ENCODE results near the gene RNASE13. TPM values are rescaled to one million over a fixed set of nuclear protein-coding genes. Genes with fewer than 3 reads are reported as not detected.

Gene RNASE13
- total RNA-seq, 1 experiment from 2014 or later, result not detected

- DNase-seq, result no peak
- no TSS peak for BruUV-seq (replicated peaks)
- Histone ChIP-seq H3K36me3 (ENCODE audit: control insufficient read depth, insufficient read depth, low read length) (peaks cover 3% of the 10 kb centered on the region), H3K4me3 (ENCODE audit: low read depth, low read length) (no peak overlapping the region), H3K27me3 (replicated peaks; ENCODE audit: control insufficient read depth, insufficient read depth, low read length) (no peaks in the 10 kb centered on the region), H3K4me1 (peaks cover 17% of the 10 kb centered on the region; the same call in 1 of the 2 replicates), H3K9me3 (no peaks in the 10 kb centered on the region)
- TF ChIP-seq, protein P1, sequence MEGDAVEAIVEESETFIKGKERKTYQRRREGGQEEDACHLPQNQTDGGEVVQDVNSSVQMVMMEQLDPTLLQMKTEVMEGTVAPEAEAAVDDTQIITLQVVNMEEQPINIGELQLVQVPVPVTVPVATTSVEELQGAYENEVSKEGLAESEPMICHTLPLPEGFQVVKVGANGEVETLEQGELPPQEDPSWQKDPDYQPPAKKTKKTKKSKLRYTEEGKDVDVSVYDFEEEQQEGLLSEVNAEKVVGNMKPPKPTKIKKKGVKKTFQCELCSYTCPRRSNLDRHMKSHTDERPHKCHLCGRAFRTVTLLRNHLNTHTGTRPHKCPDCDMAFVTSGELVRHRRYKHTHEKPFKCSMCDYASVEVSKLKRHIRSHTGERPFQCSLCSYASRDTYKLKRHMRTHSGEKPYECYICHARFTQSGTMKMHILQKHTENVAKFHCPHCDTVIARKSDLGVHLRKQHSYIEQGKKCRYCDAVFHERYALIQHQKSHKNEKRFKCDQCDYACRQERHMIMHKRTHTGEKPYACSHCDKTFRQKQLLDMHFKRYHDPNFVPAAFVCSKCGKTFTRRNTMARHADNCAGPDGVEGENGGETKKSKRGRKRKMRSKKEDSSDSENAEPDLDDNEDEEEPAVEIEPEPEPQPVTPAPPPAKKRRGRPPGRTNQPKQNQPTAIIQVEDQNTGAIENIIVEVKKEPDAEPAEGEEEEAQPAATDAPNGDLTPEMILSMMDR (IDR thresholded peaks at IDR 0.05; ENCODE audit: insufficient read depth in 1 of 2, low read depth in 1 of 2, low read length in 1 of 2, severe bottlenecking in 1 of 2, unreplicated experiment in 1 of 2), result no peak
- intact Hi-C loops (cut with micrococcal nuclease; ENCODE audit: unreplicated experiment), result no loop called here
- H3K27ac Mint-ChIP-seq (ENCODE audit: unreplicated experiment), result no peak overlapping the region
- H3K4me3 Mint-ChIP-seq (ENCODE audit: unreplicated experiment), result no peak overlapping the region
- H3K9me3 Mint-ChIP-seq (ENCODE audit: unreplicated experiment), result no peaks in the 10 kb centered on the region
- H3K4me1 Mint-ChIP-seq (ENCODE audit: low read depth, unreplicated experiment), result peaks cover 9% of the 10 kb centered on the region
- H3K36me3 Mint-ChIP-seq (ENCODE audit: insufficient read depth, unreplicated experiment), result peaks cover 40% of the 10 kb centered on the region
- ChIA-PET CTCF (interaction anchor here (0.5 to 3.1 kb wide), 6 partner anchors 18 to 580 kb away, joined by 3 to 22 read pairs (median 6); no protein-coding TSS in a partner anchor), POLR2A (interaction anchor here (0.6 kb wide), 1 partner anchor 90 kb away, joined by 3 read pairs; no protein-coding TSS in a partner anchor)
- no peaks in the 10 kb centered on the region for H3K27me3 Mint-ChIP-seq (ENCODE audit: insufficient read depth, unreplicated experiment)
These were observed 37.5 kb downstream of the RNASE13 start for GRCh38 chr14:20997115-20997514.

GRCh38 chr14:20996521-20996920 is 38.1 kb downstream of the RNASE13 start:
- intact Hi-C loops (cut with micrococcal nuclease; ENCODE audit: unreplicated experiment), result no loop called here
- Histone ChIP-seq H3K4me3 (ENCODE audit: low read depth, low read length) (no peak overlapping the region), H3K9me3 (no peaks in the 10 kb centered on the region), H3K4me1 (peaks cover 17% of the 10 kb centered on the region; the same call in 1 of the 2 replicates), H3K36me3 (ENCODE audit: control insufficient read depth, insufficient read depth, low read length) (peaks cover 3% of the 10 kb centered on the region), H3K27me3 (replicated peaks; ENCODE audit: control insufficient read depth, insufficient read depth, low read length) (no peaks in the 10 kb centered on the region)
- POLR2A ChIA-PET, result no interaction called here
- H3K4me1 Mint-ChIP-seq (ENCODE audit: low read depth, unreplicated experiment), result peaks cover 9% of the 10 kb centered on the region
- H3K4me3 Mint-ChIP-seq (ENCODE audit: unreplicated experiment), result no peak overlapping the region
- CTCF ChIA-PET, result interaction anchor here (1.1 to 3.1 kb wide), 4 partner anchors 18 to 139 kb away, joined by 3 to 22 read pairs (median 10); no protein-coding TSS in a partner anchor
- no peak overlapping the region for H3K27ac Mint-ChIP-seq (ENCODE audit: unreplicated experiment)
- DNase-seq, result no peak
- H3K9me3 Mint-ChIP-seq (ENCODE audit: unreplicated experiment), result no peaks in the 10 kb centered on the region
- TF ChIP-seq, protein P1 (IDR thresholded peaks at IDR 0.05; ENCODE audit: insufficient read depth in 1 of 2, low read depth in 1 of 2, low read length in 1 of 2, severe bottlenecking in 1 of 2, unreplicated experiment in 1 of 2), result no peak
- BruUV-seq (replicated peaks), result TSS peak; percentile 3
- H3K27me3 Mint-ChIP-seq (ENCODE audit: insufficient read depth, unreplicated experiment), result no peaks in the 10 kb centered on the region
- H3K36me3 Mint-ChIP-seq (ENCODE audit: insufficient read depth, unreplicated experiment), result peaks cover 46% of the 10 kb centered on the region

DNA sequence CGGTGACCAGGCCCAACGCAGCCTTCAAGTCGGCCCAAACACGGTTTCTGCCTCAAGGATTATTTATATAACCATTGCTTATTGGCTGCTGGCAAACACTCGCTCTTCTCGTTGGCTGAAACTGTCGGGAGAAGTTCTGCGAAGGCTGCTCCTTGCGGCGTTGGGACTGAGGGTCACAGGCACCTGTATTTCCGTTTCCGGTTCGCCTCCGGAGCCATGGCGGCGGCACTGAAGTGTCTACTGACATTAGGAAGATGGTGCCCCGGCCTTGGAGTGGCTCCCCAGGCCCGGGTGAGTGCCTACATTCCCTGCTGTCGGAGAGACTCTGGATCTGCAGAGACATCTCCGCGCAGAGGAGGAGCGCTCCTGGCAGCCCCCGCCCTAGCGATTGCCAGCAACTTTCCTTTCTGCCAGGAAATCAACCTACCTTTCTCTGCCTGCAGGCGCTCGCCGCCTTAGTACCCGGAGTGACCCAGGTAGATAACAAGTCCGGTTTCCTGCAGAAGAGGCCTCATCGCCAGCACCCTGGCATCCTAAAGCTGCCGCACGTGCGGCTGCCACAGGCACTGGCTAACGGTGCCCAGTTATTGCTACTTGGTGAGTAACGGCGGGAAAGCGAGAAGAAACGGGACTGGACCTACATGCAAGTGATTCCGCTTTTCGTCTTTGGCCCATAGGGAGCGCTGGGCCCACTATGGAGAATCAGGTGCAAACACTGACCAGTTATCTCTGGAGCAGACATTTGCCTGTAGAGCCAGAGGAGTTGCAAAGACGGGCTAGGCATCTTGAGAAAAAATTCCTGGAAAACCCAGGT is 44.6 kb downstream of the RNASE13 start, which contains the start of gene METTL17:
Gene METTL17 (plus strand): TSS at position 194 of the 814 bp plus-strand sequence. CDS start 23 bp downstream, at position 217.
- H3K4me1 ChIP-seq, result peaks cover 19% of the 10 kb centered on the region
- Mint-ChIP-seq H3K4me1 (ENCODE audit: low read depth, unreplicated experiment) (peaks cover 6% of the 10 kb centered on the region), H3K27ac (ENCODE audit: unreplicated experiment) (peak within 1 kb of the TSS; percentile 33), H3K27me3 (ENCODE audit: insufficient read depth, unreplicated experiment) (no peaks in the 10 kb centered on the region), H3K4me3 (ENCODE audit: unreplicated experiment) (peak within 1 kb of the TSS; percentile 71), H3K36me3 (ENCODE audit: insufficient read depth, unreplicated experiment) (peaks cover 41% of the 10 kb centered on the region), H3K9me3 (ENCODE audit: unreplicated experiment) (no peaks in the 10 kb centered on the region)
- TF ChIP-seq, protein P1 (IDR thresholded peaks at IDR 0.05; ENCODE audit: insufficient read depth in 1 of 2, low read depth in 1 of 2, low read length in 1 of 2, severe bottlenecking in 1 of 2, unreplicated experiment in 1 of 2), result peak in 1 of 2 experiments; percentile 52
- no peaks in the 10 kb centered on the region for H3K9me3 ChIP-seq
- ChIA-PET POLR2A (no interaction called here), CTCF (no interaction called here)
- TSS peak; percentile 60 for BruUV-seq (replicated peaks)
- intact Hi-C loops (cut with micrococcal nuclease; ENCODE audit: unreplicated experiment), result loop anchor here (1.0 kb wide), 3 partner anchors 13 to 50 kb away; no protein-coding TSS in a partner anchor
- H3K36me3 ChIP-seq (ENCODE audit: control insufficient read depth, insufficient read depth, low read length), result peaks cover 3% of the 10 kb centered on the region
- peak; percentile 91 to 95 for DNase-seq
- no peaks in the 10 kb centered on the region for H3K27me3 ChIP-seq (replicated peaks; ENCODE audit: control insufficient read depth, insufficient read depth, low read length)
- H3K4me3 ChIP-seq (ENCODE audit: low read depth, low read length), result peak within 1 kb of the TSS; percentile 65

All from Caco-2 (cell line).